NCI-H345 treated with DMSO at 0.1 percent for 48 hours (cell line): Measurements from ENCODE around the gene SDHB.

Source experiments
- DNase-seq: peaks from one replicate; lab custom pipeline; 2025; ENCODE audit not compliant: unreplicated experiment; lab: John Stamatoyannopoulos, UW

The SDHB gene

GRCh38 chr1:16988210-16988609 lies 65.6 kb downstream of the SDHB start:
- DNase-seq, result no peak

- no peak for DNase-seq
These were observed 66.9 kb downstream of the SDHB start for GRCh38 chr1:16986962-16987361.

- no peak for DNase-seq
These were observed 67.3 kb downstream of the SDHB start for GRCh38 chr1:16986560-16986959.

GRCh38 chr1:16986113-16986512 lies 67.7 kb downstream of the SDHB start:
- no peak for DNase-seq

GRCh38 chr1:16984717-16985116 lies 69.1 kb downstream of the SDHB start:
- DNase-seq, result no peak

GRCh38 chr1:16983649-16984048 lies 70.2 kb downstream of the SDHB start:
- DNase-seq, result no peak

- DNase-seq, result no peak
These were observed 70.9 kb downstream of the SDHB start for GRCh38 chr1:16982902-16983301.

- no peak for DNase-seq
These were observed 72.5 kb downstream of the SDHB start for GRCh38 chr1:16981269-16981849.

GRCh38 chr1:16980473-16981268 lies 73.2 kb downstream of the SDHB start, which contains the start of gene MFAP2:
Gene MFAP2, minus strand, starts transcription at chr1:16980620. Its CDS starts 2,347 bp downstream, at chr1:16978273.
- no peak for DNase-seq

- DNase-seq, result no peak
These were observed 74.1 kb downstream of the SDHB start for GRCh38 chr1:16979475-16980327.

GRCh38 chr1:16978567-16979474 lies 75.0 kb downstream of the SDHB start:
- no peak for DNase-seq

GRCh38 chr1:16978139-16978538 lies 75.7 kb downstream of the SDHB start:
- no peak for DNase-seq

- no peak for DNase-seq
These were observed 76.5 kb downstream of the SDHB start for GRCh38 chr1:16977377-16977776.

GRCh38 chr1:16976966-16977365 lies 76.9 kb downstream of the SDHB start:
- DNase-seq, result no peak

GRCh38 chr1:16975838-16976237 lies 78.0 kb downstream of the SDHB start:
- DNase-seq, result no peak

GRCh38 chr1:16975211-16975610 lies 78.6 kb downstream of the SDHB start:
- DNase-seq, result no peak

GRCh38 chr1:16973215-16973614 lies 80.6 kb downstream of the SDHB start:
- DNase-seq, result no peak

- no peak for DNase-seq
These were observed 81.5 kb downstream of the SDHB start for GRCh38 chr1:16972189-16972895.

GRCh38 chr1:16971341-16972188 lies 82.3 kb downstream of the SDHB start:
- peak; percentile 81 for DNase-seq
